Measurements from ENCODE around the gene RNF220.
A peak's percentile ranks its signal among the peaks of the same experiment; 100 is the strongest.

Gene RNF220

GRCh38 chr1:44611419-44611818, 206.4 kb downstream of the RNF220 start:
- DNase-seq (ENCODE audit: low read depth): no peak

- DNase-seq (ENCODE audit: low read depth): no peak
These were observed 206.8 kb downstream of the RNF220 start for GRCh38 chr1:44611866-44612265.

- no peak for DNase-seq (ENCODE audit: low read depth)
These were observed 208.9 kb downstream of the RNF220 start for GRCh38 chr1:44613941-44614340.

DNA sequence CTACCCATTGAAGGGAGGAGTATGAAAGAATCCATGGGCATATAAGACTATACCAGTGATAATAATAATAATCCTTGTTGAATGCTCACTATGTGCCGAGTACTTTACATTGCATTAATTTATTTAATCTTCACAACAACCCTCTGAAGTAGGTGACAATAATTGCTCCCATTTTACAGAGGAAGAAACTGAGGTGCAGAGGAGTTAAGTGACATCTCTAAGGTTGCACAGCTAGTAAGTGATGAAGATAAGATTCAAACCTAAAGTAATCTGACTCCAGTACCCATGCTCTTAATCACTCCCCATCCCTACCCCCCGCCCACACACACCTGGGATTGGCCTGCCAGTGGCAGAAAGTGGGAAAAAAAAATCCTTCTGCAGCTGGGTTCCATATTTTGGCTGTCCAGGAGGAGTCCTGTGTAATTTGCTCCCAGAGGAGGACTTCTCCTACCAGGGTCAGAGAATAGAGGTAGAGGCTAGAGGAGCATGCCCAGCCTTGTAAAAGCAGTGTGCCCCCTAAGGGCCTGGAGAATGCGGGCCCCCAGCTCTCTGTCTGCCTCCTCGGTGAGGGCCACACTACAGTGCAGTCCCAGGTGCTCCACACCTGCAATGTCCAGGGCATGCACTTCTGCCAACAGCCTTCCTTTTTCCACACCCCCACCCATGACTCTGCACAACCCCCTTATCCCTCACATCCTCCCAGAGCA, 211.4 kb downstream of the RNF220 start:
- DNase-seq (ENCODE audit: low read depth): no peak

- no peak for DNase-seq (ENCODE audit: low read depth)
These were observed 212.1 kb downstream of the RNF220 start for GRCh38 chr1:44616991-44617702.

DNA sequence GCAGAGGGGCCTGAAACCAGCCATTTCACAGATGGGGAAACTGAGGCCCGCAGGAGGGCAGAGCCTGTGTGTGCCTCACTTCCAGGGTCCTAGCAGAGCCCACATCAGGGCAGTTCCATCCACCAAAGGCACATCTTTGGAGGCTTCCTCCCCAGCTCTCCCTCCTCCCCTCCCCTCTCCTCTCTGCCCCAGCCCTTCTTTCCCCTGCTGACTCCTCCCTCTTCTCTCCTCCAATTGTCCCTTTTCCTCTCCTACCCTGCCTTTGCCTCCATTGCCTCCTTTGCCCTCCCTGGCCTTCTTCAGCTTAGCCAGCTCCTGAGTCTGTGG, 212.6 kb downstream of the RNF220 start:
- DNase-seq (ENCODE audit: low read depth): no peak

DNA sequence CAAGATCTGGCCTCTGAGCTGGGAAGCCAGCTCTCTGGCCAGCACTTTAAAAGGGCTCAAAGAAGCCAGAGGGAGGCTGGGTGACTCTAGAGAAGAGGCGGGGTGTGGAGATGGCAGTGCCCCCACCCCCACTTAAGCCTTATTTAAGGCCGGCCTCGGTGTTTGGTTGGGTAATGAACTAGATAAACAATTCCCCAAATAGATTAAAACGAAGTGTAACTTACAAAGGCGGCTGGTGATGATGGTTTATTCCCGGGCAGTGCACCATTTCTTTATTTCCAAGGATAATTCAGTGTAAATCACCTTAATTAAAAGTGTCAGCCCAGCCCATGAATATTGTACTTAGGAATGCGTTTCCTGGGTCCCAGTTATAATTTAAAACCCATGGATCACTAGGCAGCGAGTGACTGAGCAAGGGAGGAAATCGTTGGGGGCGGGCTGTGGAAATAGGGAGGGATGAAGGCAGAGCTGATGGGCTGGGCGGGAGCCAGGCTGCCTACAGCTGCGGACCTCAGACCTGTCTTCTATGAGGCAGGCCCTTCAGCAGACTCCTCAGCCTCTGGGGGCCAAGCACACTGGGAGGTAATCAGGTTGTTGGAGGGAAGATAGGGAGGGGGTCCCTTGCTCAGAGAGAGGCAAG, 214.3 kb downstream of the RNF220 start:
- DNase-seq (ENCODE audit: low read depth): no peak

DNA sequence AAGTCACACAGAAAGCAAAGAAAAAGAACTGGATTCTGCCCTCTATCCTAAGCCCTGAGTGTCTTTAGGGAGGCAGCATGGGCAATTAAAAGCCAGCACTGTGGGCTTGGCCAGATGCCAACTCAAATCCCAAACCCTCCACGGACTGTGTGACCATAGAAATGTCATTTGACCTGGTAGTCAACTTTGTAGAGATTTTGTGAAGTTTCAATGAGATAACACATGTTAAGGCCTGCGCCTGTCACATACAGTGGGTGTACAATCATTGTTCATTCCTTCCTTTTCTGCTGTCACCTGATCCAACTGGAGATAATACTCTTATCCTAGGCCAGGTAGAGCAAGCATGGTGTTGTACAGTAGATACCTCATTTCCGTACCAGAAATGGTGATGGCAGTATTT, 215.0 kb downstream of the RNF220 start:
- no peak for DNase-seq (ENCODE audit: low read depth)

DNA sequence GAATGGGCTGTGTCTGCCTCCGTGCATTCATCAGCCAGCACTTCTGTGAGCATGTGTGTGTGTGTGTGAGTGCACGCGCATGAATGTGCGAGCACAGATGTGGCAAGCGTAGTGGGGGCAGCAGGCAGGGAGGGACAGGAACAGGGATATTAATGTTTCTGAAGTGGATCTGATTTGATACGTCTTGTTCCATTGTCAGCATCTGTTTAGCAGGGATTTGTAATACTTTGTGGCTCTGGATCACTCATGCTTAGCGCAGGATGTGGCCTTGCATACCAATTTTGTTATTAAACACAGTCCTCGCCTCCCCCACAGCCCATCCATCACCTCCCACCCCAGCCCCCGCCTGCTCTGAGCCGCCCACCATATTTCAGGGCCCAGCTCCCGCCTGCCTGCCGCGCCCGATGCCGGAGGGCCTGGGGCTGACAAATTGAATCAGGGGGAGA, 216.8 kb downstream of the RNF220 start:
- no peak for DNase-seq (ENCODE audit: low read depth)

- DNase-seq (ENCODE audit: low read depth): no peak
These were observed 219.3 kb downstream of the RNF220 start for GRCh38 chr1:44624268-44624901.

DNA sequence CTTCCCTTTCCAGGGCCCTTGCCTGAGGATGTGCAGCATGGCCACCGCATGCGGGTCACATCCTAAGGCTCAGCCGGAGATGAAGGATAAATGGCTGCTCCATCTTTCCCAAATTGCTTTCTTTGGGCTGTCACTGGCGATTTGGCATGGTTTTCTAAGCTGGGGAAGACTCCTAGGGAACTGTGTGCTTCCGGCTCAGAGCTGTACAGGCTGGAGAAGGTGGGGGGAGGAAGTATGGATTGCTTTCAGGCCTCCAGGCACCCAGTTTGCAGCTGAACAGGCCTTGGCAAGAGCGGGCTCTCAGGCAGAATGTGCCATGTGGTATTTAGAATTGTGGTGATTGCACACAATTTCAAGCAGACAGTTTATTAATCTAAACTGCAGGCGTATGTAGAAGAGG, 220.3 kb downstream of the RNF220 start:
- no peak for DNase-seq (ENCODE audit: low read depth)

DNA sequence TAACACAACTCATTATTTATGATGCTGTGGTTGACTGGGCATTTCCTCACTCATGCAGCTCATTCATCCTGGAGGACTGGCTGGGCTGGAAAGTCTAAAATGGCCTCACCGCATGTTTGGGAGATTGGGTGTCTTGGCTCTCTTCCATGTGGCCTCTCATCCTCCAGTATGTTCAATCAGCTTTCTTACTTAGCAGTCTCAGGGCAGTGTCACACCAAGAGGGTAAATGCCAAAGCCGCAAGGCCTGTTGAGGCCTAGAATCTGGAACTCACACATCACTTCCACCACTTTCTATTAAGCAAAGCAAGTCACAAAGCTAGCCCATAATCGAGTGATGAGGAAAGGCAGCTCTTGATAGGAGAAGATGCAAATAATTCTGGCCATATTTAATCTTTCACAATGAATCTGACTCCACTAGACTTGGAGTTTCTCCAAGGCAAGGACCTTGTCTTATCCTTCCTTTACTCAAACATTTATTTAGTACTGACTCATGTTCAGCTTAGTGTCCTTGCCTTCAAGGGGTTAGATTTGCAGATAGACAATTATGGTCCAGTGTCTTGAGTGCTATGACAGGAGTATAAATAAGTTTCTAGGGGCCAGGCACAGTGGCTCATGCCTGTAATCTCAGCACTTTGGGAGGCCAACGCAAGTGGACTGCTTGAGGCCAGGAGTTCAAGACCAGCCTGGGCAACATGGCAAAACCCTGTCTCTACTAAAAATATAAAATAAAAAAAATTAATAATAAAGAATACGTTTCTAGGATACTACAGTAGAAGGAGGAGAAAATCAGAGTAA, 224.1 kb downstream of the RNF220 start:
- no peak for DNase-seq (ENCODE audit: low read depth)

DNA sequence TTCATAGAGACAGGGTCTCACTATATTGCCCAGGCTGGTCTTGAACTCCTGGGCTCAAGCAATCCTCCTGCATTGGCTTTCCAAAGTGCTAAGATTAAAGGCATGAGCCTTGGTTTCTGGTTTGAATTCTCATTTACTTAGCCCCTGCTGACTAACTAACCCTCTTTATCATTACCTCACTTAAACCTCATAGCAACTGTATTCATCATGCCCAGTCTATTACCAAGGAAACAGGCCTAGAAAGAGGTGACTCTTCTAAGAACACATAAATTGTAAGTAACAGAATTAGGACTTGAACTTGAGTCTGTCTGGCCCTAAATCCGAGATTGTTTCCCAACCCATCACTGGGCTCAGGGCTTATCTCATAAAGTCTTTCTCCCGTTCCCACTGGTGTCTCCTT, 225.1 kb downstream of the RNF220 start:
- DNase-seq (ENCODE audit: low read depth): no peak

DNA sequence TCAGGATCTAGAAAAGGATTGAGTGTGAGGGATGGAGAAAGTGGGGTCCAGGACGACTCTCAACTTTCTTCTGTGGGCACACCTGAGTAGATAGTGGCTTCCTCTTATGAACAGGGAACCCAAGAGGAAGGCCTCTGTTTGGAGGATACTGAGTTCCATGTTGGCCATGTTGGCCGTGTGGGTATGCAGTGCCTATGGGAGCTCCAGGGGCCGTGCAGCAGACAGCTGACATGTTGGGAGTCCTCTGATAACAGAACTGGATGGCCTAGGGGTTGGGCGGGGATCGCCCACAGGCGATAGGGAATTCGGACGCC, 226.2 kb downstream of the RNF220 start:
- DNase-seq (ENCODE audit: low read depth): no peak

- peak; percentile 86 for DNase-seq (ENCODE audit: low read depth)
These were observed 226.8 kb downstream of the RNF220 start for GRCh38 chr1:44631647-44632539.

DNA sequence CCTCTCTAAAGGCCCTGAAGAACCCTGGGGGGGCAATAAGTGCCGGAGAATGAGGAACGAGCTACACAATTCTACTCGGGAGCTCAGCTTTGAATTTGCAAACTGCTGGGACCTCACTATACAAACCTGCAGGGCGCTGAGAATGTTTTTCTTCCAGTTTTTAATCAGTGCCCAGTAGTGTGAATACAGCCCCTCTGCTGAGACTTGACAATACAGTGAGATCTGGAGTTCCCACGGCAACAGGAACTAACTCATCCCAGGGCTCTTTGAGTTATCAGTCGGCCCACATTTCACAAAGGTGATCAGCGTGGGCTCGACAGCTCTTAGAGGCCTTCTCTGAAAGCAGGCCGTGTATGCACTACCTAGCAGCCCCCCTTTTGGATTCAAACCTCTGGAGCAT, 227.5 kb downstream of the RNF220 start:
- no peak for DNase-seq (ENCODE audit: low read depth)

GRCh38 chr1:44634606-44635189, 229.6 kb downstream of the RNF220 start:
- DNase-seq (ENCODE audit: low read depth): no peak

GRCh38 chr1:44635439-44635838, 230.4 kb downstream of the RNF220 start:
- DNase-seq (ENCODE audit: low read depth): no peak

DNA sequence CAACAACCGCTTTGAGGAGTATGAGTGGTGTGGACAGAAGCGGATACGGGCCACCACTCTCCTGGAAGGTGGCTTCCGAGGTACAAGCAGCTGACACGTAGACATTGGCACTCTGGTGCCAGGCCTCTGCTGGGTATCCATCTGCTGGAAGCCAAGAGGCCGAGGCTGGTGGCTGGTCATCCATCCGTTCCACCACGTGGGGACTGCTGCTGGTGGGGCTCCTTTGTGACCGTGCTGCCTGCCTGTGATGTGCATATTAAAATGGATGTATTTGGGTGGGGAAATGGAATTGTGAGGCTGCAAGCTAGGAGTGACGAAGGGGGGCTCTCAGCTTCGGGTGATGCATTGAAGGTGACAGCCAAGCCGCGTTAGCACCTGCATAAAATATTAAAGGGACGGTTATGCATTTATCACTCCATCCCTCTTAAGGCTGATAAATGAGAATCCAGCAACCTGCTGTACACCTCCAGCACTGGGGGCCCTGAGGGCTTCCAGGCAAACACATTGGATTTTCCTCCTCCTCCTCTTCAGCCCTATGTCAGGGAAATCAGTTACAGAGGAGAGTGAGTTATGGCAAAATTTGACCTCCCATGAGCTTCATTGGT, 231.1 kb downstream of the RNF220 start:
- no peak for DNase-seq (ENCODE audit: low read depth)
